ENCODE results near the gene SAT2.
A peak's percentile ranks its signal among the peaks of the same experiment; 100 is the strongest.
"Not testable (repeated sequence)": the region's sequence is repeated elsewhere in the genome, so short reads cannot be mapped to it uniquely, and the experiment has no call there.

Gene SAT2

GRCh38 chr17:7634384-7634783 is 6.8 kb upstream of the SAT2 start:
- no peak for DNase-seq (ENCODE audit: low read depth in 2 of 2)

- no peak for DNase-seq (ENCODE audit: low read depth in 2 of 2)
These were observed 5.5 kb upstream of the SAT2 start for GRCh38 chr17:7633093-7633492.

- DNase-seq (ENCODE audit: low read depth in 2 of 2), result no peak
These were observed 4.9 kb upstream of the SAT2 start for GRCh38 chr17:7632492-7632894.

GRCh38 chr17:7631398-7632380 is 4.1 kb upstream of the SAT2 start:
- no peak for DNase-seq (ENCODE audit: low read depth in 2 of 2)

- DNase-seq (ENCODE audit: low read depth in 2 of 2), result no peak
These were observed 2.4 kb upstream of the SAT2 start, which contains the start of gene SHBG for GRCh38 chr17:7629939-7630571. TSS of gene SHBG (plus strand) at chr17:7630135. CDS start at chr17:7630173, 38 bp downstream.

DNA sequence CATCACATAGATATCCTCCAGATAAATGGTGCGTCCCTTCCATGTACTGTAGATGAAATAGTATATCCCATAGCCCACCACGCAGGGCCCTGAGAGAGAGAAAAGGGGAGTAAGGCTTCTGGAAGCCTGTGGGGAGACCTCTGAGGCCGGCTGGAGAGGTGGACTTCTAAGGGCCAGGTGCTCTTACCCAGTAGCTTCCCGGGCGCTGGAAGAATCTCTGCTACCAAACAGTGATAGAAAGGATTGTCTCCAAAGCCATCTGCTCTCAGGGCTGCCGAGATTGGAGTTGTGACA is 718 bp downstream of the SAT2 start:
- no peak for DNase-seq (ENCODE audit: low read depth in 2 of 2)

GRCh38 chr17:7626307-7626706 is 1.3 kb downstream of the SAT2 start:
- no peak for DNase-seq (ENCODE audit: low read depth in 2 of 2)

- DNase-seq (ENCODE audit: low read depth in 2 of 2), result not testable (repeated sequence)
These were observed 1.9 kb downstream of the SAT2 start for GRCh38 chr17:7625749-7626148.

- no peak for DNase-seq (ENCODE audit: low read depth in 2 of 2)
These were observed 4.0 kb downstream of the SAT2 start for GRCh38 chr17:7623661-7624060.

DNA sequence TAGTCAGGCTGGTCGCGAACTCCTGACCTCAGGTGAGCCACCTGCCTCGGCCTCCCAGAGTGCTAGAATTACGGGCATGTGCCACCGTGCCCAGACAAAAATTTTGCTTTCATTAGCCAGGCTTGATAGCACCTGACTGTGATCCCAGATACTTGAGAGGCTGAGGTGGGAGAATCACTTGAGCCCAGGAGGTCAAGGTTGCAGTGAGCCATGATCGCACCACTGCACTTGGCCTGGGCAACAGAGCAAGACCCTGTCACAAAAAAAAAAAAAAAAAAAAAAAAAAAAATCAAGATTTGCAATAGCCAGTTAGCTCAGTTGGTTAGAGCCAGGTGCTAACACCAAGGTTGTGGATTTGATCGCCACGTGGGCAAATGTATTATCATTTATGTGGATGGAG is 6.8 kb downstream of the SAT2 start:
- no peak for DNase-seq (ENCODE audit: low read depth in 2 of 2)

GRCh38 chr17:7618608-7619007 is 9.0 kb downstream of the SAT2 start:
- no peak for DNase-seq (ENCODE audit: low read depth in 2 of 2)

DNA sequence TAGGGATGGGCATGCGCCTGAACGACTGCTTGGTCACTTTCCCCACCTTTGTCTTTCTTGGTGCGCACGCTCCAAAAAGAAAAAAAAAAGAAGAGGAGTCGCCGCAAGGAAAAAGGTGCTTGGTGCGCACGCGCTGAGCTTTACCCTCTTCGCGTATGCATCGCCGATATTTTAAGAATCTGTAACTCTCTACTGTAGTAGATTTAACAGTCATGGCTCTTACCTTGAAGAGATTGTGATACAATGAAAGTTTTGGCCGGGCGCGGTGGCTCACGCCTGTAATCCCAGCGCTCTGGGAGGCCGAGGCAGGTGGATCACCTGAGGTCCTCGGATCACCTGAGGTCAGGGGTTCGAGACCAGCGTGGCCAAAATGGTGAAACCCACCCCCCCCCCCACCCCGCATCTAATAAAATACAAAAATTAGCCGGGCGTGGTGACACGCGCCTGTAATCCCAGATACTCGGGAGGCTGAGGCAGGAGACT is 12.3 kb downstream of the SAT2 start:
- no peak for DNase-seq (ENCODE audit: low read depth in 2 of 2)

GRCh38 chr17:7614425-7615264 is 13.0 kb downstream of the SAT2 start, which contains the start of gene FXR2:
TSS of gene FXR2 (minus strand) at chr17:7614897. CDS start at chr17:7614532, 365 bp downstream.
- peak; percentile 98 to 100 for DNase-seq (ENCODE audit: low read depth in 2 of 2)

DNA sequence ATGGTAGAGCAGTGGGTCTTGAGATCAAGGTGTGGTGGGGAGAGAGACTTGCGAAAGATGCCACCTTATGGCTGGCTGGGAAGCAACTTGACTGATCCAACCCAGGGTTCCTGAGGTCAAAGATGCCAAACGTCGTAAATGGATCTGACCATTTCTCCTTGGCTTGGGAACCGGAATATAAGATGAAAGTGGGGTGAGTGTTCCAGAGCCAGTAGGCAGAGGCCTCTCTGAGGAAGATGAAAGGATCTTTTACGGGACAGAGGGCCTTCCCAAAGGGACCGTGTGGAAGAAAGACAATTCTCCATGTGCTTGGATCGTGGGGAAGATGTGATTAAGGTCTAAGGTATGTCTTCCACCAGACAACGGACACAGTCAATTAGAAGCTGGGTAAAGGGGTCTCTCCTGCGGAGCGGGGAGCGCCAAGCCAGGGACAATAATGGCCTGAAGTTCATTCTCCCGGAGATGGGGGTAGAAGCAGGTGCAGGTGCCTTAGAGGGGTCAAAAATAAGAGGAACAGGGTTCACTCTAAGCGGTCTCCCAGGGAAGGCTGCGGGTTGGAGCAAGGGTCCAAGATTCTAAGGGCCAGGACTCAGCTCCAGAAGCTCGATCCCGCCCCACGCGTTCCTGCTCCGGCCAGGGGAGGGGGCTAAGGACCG is 13.7 kb downstream of the SAT2 start:
- DNase-seq (ENCODE audit: low read depth in 2 of 2), result no peak

DNA sequence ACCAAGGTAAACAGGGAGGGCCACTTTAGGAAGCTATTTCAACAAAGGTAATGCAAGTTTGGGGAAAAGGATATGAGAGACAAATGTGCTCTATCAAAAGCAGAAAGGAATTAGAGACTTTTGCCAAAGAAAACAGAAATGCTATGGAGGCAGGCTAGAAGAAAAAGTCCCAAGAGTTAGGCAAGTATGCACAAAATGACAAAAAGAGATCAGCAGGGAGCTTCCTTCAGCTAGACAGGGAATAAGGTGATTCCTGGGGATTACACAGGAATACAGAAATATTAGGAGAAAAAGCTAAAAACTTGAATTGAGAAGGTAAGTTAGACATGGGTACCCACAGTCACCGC is 15.4 kb downstream of the SAT2 start:
- DNase-seq (ENCODE audit: low read depth in 2 of 2), result no peak

- DNase-seq (ENCODE audit: low read depth in 2 of 2), result no peak
These were observed 15.9 kb downstream of the SAT2 start for GRCh38 chr17:7611635-7612293.

GRCh38 chr17:7610641-7611040 is 17.0 kb downstream of the SAT2 start:
- no peak for DNase-seq (ENCODE audit: low read depth in 2 of 2)

GRCh38 chr17:7606280-7606679 is 21.3 kb downstream of the SAT2 start:
- DNase-seq (ENCODE audit: low read depth in 2 of 2), result no peak

DNA sequence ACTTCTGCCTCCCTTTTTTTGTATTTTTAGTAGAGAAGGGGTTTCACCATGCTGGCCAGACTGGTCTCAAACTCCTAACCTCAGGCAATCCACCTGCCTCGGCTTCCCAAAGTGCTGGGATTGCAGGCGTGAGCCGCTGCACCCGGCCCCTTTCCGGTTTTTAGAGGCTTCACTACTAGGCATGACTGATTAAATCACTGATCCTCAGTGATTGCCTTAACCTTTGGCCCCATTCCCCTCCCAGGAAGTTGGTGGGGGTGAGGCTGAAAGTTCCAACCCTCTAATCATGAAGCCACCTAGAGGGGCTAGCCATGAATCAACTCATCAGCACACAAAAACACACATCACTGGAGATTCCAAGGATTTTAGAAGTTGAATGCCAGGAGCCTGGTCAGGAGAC is 30.1 kb downstream of the SAT2 start:
- not testable (repeated sequence) for DNase-seq (ENCODE audit: low read depth in 2 of 2)

DNA sequence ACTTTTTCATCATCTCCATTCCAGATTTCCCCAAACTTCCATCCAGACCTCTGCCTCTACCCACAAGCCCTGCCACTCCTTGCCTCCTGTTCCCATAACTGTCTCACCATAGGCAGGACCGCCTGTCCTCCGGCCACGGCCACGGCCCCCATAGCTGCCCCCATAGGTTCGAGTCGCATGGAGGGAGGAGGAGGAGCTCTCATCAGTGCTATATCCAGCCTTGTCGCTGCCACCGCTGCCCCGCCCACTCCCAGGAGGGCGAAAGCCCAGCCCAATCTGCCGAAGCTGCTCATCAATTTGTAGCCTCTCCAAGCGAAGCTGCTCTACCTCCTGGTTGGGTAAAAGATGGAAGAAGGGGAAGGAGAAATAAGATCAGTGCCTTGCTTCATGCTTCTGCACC is 34.3 kb downstream of the SAT2 start:
- DNase-seq (ENCODE audit: low read depth in 2 of 2), result no peak

DNA sequence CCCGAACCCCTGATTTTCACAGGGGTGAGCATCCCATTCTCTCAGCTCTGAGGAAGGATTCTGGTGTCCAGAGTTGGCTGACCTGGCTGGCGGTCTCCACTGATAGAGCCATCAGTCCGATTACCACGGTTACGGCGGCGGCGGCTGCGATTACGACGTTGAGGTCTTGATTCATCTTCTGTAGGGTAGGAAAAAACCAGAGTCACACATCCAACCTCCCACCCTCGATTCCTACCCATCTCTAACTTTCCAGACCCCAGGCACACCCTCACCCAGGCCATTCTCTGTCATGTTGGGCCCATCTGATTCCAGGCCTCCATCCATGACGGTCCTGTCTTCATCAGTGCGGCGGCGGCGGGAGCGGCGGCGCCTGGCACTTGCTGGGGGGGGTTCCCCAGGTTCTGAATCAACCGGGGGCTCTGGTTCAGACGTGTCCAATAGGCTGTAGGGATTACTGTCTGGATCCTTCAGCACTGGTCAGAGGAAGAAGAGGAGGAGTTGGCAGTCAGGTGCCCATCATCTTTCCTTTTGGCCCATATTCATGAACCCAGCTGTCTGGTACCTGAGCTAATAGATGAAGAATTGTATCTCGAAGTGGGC is 35.1 kb downstream of the SAT2 start:
- no peak for DNase-seq (ENCODE audit: low read depth in 2 of 2)

All from stimulated activated CD4-positive, alpha-beta T cell treated with anti-CD3 and anti-CD28 coated beads, Interleukin-4, amount 100 ng/mL, for 48 hours (primary cell).